ENCODE measurements around the gene MRPL20.
A peak's percentile ranks its signal among the peaks of the same experiment; 100 is the strongest.
"Not testable (repeated sequence)": the region's sequence is repeated elsewhere in the genome, so short reads cannot be mapped to it uniquely, and the experiment has no call there.

MRPL20 gene

DNA sequence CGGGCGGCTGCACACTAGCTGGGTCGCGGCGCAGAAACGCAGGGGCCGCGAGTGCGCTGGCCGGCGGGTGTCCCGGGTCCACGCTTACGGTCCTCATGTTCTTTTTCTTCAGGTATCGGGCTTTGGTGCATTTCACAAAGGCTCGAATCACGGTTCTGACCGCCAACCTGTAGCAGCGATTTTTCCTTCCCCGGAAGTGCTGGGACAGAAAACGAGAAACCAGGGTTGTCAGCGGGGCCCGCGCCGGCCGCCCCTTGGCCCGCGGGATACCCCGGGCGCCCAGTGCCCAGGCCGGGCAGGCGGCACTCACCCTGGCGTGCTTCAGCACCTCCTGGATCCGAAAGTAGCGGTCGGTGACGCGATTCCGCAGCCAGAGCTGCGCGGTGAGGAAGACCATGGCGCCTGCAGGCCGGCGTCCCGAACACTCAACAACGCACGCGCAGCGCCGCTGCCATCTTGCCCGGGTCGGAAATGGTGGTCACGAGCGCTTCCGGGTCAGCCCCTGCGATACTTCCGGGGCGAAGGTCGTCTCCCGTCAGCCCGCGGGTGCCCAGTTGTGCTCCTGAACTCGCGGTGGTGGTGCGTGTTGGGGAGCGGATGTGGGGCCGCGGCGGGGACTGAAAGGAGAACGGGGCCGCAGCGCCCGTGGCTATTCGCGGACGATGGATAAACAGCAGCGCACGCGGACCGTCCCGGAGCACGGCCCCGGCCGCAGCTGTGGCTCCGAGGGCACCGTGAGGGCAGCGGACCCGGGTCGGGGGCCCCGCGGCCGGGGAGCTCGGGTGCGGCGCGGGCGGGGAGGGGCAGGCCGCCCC lies at the start of gene MRPL20:
TSS of gene MRPL20 (minus strand) at position 473 of the 815 bp plus-strand sequence. CDS start at position 397, 76 bp downstream.
- TF ChIP-seq, protein P1, sequence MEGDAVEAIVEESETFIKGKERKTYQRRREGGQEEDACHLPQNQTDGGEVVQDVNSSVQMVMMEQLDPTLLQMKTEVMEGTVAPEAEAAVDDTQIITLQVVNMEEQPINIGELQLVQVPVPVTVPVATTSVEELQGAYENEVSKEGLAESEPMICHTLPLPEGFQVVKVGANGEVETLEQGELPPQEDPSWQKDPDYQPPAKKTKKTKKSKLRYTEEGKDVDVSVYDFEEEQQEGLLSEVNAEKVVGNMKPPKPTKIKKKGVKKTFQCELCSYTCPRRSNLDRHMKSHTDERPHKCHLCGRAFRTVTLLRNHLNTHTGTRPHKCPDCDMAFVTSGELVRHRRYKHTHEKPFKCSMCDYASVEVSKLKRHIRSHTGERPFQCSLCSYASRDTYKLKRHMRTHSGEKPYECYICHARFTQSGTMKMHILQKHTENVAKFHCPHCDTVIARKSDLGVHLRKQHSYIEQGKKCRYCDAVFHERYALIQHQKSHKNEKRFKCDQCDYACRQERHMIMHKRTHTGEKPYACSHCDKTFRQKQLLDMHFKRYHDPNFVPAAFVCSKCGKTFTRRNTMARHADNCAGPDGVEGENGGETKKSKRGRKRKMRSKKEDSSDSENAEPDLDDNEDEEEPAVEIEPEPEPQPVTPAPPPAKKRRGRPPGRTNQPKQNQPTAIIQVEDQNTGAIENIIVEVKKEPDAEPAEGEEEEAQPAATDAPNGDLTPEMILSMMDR (IDR thresholded peaks at IDR 0.05; ENCODE audit: low read length, missing control alignments): no peak
- H3K4me3 ChIP-seq (replicated peaks; ENCODE audit: low read depth, low read length): peak within 1 kb of the TSS; percentile 88
- DNase-seq (ENCODE audit: low read depth): peak; percentile 88

DNA sequence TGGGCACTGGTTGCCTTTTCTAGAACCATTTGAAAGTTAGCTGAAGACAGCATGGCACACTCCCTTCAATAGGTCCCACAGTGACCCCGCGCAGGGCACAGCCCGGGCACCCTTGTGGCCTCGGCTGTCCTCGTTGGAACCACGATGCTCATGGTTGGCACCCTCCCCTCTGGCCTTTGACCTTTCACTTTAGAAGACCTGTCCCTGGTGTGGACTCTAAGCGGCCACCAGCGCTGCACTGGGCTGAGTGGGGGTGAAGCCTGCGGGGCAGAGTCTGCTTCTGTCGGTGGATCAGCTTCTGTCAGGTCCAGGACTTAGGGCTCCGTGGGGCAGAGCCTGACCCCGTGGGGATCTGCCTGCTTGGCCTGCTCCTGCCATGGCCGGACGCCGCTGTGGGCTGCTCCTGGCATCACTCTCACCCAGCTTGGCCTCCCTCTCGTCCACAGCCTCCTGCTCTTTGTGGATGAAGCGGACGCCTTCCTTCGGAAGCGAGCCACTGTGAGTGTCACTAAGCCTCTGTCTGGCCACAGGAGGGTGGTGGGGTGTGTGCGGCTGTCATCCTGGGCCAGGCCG lies 49.7 kb upstream of the MRPL20 start:
- DNase-seq (ENCODE audit: low read depth); H3K4me3 ChIP-seq (replicated peaks; ENCODE audit: low read depth, low read length): not testable (repeated sequence)

DNA sequence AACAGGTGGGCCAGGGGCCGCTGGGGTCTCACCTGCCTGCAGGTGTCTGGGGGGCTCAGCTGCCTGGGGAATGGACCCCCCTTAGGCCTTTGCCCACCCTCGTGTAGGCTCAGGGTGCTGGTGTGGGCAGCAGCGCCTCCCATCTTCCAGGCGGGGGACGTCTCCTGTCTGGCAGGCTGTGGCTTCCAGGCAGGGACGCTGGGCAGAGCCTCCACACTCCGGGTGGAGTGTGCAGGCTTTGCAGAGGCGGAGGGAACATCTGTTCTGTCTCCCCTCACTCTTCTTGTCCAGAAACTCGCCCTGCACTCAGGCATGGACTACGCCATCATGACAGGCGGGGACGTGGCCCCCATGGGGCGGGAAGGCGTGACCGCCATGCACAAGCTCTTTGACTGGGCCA lies 48.8 kb upstream of the MRPL20 start:
- DNase-seq (ENCODE audit: low read depth): not testable (repeated sequence)

GRCh38 chr1:1455366-1455884 lies 48.3 kb upstream of the MRPL20 start:
- H3K4me3 ChIP-seq (replicated peaks; ENCODE audit: low read depth, low read length): no peak overlapping the region
- TF ChIP-seq, protein P1 (IDR thresholded peaks at IDR 0.05; ENCODE audit: low read length, missing control alignments): no peak
- no peak for DNase-seq (ENCODE audit: low read depth)

More for the DNA sequence above, 48.8 kb upstream of the MRPL20 start:
- H3K4me3 ChIP-seq (replicated peaks; ENCODE audit: low read depth, low read length): not testable (repeated sequence)

GRCh38 chr1:1454286-1455056 lies 47.4 kb upstream of the MRPL20 start:
- DNase-seq (ENCODE audit: low read depth): not testable (repeated sequence)

GRCh38 chr1:1452882-1453281 lies 45.8 kb upstream of the MRPL20 start:
- no peak overlapping the region for H3K4me3 ChIP-seq (replicated peaks; ENCODE audit: low read depth, low read length)
- TF ChIP-seq, protein P1 (IDR thresholded peaks at IDR 0.05; ENCODE audit: low read length, missing control alignments): no peak
- DNase-seq (ENCODE audit: low read depth): no peak

More at GRCh38 chr1:1454286-1455056, 47.4 kb upstream of the MRPL20 start:
- H3K4me3 ChIP-seq (replicated peaks; ENCODE audit: low read depth, low read length): not testable (repeated sequence)

DNA sequence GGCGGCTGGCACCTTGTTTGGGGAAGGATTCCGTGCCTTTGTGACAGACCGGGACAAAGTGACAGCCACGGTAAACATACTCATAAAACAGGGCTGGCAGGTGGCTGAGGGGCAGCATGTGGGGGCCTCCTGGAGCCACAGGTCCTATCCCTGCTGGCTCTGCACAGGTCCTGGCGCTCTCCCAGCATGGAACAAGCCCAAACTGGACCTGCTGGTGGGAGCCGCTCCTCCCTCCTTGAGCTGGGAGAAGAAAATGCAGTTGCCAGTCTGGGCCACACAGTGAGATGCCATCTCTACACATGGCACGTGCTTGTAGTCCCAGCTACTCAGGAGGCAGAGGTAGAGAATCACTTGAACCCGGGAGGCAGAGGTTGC lies 45.3 kb upstream of the MRPL20 start:
- not testable (repeated sequence) for DNase-seq (ENCODE audit: low read depth)

GRCh38 chr1:1451696-1452364 lies 44.7 kb upstream of the MRPL20 start:
- H3K4me3 ChIP-seq (replicated peaks; ENCODE audit: low read depth, low read length): no peak overlapping the region
- no peak for DNase-seq (ENCODE audit: low read depth)
- TF ChIP-seq, protein P1 (IDR thresholded peaks at IDR 0.05; ENCODE audit: low read length, missing control alignments): no peak

More for the DNA sequence above, 45.3 kb upstream of the MRPL20 start:
- H3K4me3 ChIP-seq (replicated peaks; ENCODE audit: low read depth, low read length): not testable (repeated sequence)

- H3K4me3 ChIP-seq (replicated peaks; ENCODE audit: low read depth, low read length); DNase-seq (ENCODE audit: low read depth): not testable (repeated sequence)
Observed at GRCh38 chr1:1450616-1451015, 43.5 kb upstream of the MRPL20 start.

Measured in fibroblast of pulmonary artery (primary cell).